H1 (cell line): ENCODE measurements around the gene CAMTA1. TPM values are rescaled to one million over a fixed set of nuclear protein-coding genes. Genes with fewer than 3 reads are reported as not detected.

ENCODE experiments used
- TCF12 ChIP-seq: IDR thresholded peaks from 2 replicates; pipeline ENCODE4 v1.6.1; 2011; ENCODE audit warnings: low read depth, mild to moderate bottlenecking, low read length
- polyA plus RNA-seq, 7 experiments: library from polyadenylated mRNA; depleted of rRNA in 3 of 7; stranded (reverse) in 5 of 7; unstranded in 2 of 7; fragments of >200 nt in 5 of 7; fragments of 200-250 nt in 2 of 7; gene quantifications; 1 replicate in 5 of 7; 2 replicates in 1 of 7; 4 replicates in 1 of 7; pipeline versions ENCODE4 v1.2.1 to v1.2.3, GENCODE V29; 2011 to 2013; ENCODE audit warnings: missing spikeins in 2 of 7, mixed read lengths in 2 of 7
- total RNA-seq: library from RNA; stranded (reverse); fragmentation: NEBNext Ultra II Directional; extraction: Animal tissue kit (Norgen Biotek cat#: 25700); gene quantifications from 2 replicates; pipeline ENCODE4 v1.2.1, GENCODE V29; 2021

The CAMTA1 gene
- total and polyA plus RNA-seq, 2 of the 8 experiments (the other 6 are each of a cell fraction or from before 2014, with no cell fraction given): 65.0 to 119 TPM

DNA sequence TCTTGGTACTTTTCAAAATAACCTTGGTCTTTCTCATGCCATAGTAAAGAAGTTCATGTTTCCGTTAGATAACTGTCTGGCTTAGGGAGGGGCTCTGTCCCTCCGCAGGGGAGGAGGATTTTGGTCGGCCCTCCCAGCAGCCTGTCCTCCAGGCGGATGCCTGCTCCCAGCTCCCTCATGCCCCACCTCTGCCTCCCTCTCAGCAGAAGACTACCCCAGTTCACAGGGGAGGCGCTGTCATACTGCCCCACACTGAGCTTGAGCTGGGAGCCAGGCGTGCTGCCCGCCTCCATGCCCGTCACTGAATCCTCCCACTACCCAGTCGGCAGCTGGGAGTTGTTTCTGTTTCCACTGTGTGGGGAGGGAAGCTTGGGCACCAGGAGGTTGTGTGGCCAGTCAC lies 127.3 kb downstream of the CAMTA1 start (continued):
- no peak for TF ChIP-seq TCF12
